ENCODE results near the gene KRTAP1-4.
"Not testable (repeated sequence)": the region's sequence is repeated elsewhere in the genome, so short reads cannot be mapped to it uniquely, and the experiment has no call there.

GRCh38 chr17:41046735-41047465 lies 16.9 kb upstream of the KRTAP1-4 start, which contains the start of gene KRTAP2-1:
- TF ChIP-seq, protein P1, sequence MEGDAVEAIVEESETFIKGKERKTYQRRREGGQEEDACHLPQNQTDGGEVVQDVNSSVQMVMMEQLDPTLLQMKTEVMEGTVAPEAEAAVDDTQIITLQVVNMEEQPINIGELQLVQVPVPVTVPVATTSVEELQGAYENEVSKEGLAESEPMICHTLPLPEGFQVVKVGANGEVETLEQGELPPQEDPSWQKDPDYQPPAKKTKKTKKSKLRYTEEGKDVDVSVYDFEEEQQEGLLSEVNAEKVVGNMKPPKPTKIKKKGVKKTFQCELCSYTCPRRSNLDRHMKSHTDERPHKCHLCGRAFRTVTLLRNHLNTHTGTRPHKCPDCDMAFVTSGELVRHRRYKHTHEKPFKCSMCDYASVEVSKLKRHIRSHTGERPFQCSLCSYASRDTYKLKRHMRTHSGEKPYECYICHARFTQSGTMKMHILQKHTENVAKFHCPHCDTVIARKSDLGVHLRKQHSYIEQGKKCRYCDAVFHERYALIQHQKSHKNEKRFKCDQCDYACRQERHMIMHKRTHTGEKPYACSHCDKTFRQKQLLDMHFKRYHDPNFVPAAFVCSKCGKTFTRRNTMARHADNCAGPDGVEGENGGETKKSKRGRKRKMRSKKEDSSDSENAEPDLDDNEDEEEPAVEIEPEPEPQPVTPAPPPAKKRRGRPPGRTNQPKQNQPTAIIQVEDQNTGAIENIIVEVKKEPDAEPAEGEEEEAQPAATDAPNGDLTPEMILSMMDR (conservative IDR thresholded peaks at IDR 0.05): not testable (repeated sequence)
- not testable (repeated sequence) for TF ChIP-seq EZH2 (IDR thresholded peaks at IDR 0.05; ENCODE audit: low read depth)
